CD4-positive, alpha-beta T cell treated with Interleukin-15 for 1 hour (primary cell): Measurements from ENCODE around the gene WNT5B.

Experiments used
- DNase-seq: peaks from one replicate; pipeline ENCODE4 v3.0.0-alpha.2; 2020

WNT5B gene

GRCh38 chr12:1656902-1657301 is 27.9 kb downstream of the WNT5B start:
- DNase-seq = no peak

DNA sequence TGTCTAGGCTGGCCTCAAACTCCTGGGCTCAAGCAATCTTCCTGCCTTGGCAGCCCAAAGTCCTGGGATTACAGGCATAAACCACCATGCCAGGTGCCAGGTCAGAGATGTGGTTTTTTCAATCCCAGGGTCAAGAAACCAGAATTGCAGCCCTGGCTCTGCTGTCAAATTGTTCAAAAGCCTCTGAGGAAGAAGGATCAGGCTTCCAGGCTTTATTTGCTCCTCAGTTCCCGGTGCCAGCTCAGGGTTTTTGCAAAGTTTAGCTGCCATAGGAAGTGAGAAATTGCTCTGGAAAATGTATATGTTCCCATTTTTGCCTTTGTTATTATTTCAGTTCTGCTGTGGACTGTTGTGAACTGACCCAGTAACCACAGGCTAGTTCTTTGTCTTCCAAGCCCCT is 28.7 kb downstream of the WNT5B start:
- DNase-seq = no peak

- peak; percentile 56 for DNase-seq
These were observed 31.5 kb downstream of the WNT5B start for GRCh38 chr12:1660304-1661187.

- DNase-seq = peak; percentile 91
These were observed 32.7 kb downstream of the WNT5B start for GRCh38 chr12:1661553-1662335.

GRCh38 chr12:1662761-1663439 is 33.9 kb downstream of the WNT5B start:
- peak; percentile 23 for DNase-seq

GRCh38 chr12:1663440-1664132 is 34.6 kb downstream of the WNT5B start:
- no peak for DNase-seq

GRCh38 chr12:1665366-1665765 is 36.3 kb downstream of the WNT5B start:
- DNase-seq = no peak

DNA sequence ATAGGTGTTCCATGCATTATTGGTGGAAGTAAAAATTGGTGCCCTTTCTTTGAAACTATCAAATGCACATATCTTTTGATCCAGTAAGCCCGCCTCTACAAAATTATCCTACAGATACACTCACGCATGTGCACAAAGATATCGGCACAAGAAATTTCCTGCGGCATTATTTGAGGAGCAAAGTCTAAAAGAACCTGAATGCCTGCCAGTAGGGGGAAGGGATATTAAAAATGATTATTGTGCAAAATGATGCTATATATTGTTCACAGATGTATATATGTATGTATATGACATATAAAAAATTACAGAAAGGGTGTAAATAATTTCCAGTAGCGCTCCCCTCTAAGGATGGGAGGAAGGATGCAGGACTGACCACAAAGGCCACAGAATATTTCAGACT is 37.2 kb downstream of the WNT5B start:
- DNase-seq = no peak

DNA sequence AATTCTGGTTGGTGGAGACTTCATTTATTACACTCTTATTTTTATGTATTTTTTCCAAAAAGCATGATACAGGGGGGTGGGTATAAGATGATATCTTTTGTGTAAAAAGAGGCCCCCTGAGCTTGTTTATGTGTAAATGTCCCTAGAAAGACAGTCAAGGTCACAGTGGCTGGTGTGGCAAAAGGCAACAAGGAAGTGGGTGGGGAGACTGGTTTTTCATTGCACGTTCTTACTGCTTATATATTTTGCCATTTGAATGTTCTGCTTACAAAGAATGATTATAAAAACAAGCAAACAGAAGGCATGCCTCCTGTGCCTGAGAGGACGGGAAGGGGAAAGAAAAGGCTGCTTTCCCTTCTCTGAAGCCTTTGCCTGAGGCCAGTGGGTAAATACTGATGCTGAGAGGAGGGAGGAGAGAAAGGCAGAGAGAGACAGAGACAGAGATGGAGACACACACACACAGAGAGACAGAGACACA is 37.7 kb downstream of the WNT5B start:
- DNase-seq = no peak

DNA sequence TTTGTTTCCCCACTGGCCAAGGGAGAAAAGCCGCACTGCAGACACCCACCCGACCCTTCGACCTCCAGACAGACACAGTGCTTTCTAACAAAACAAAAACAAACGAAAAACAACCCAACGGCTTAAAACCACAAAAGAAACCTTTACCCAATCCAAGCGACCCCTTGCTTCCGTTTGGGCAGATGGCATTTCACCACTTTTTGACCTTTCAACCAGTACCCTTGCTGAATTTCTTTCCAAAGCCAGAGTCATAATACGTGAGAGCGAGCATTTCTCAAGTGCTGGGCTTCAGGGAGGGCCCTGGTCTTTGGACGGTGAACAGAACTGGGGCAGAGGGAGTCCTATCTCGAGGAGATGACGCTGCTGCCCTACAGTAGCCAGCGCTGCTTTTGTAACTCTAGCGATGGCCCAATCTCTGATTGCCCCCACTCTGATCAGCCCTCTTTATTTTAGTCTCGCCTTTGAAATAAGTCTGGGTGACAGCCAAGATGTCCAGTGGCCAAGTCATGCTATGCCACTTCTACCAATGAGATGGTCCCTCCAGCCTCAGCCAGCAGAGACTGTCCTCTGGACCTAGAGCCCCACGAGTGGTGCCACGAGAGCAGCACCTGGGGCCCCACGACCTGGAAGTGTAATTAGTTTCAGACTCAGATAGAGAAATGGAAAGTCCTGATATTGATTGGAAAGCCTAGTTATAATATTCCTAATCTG is 40.0 kb downstream of the WNT5B start:
- DNase-seq = peak; percentile 22

GRCh38 chr12:1670358-1671268 is 41.6 kb downstream of the WNT5B start:
- no peak for DNase-seq

- DNase-seq = no peak
These were observed 47.0 kb downstream of the WNT5B start for GRCh38 chr12:1676043-1676442.

- no peak for DNase-seq
These were observed 51.9 kb downstream of the WNT5B start for GRCh38 chr12:1680804-1681492.

DNA sequence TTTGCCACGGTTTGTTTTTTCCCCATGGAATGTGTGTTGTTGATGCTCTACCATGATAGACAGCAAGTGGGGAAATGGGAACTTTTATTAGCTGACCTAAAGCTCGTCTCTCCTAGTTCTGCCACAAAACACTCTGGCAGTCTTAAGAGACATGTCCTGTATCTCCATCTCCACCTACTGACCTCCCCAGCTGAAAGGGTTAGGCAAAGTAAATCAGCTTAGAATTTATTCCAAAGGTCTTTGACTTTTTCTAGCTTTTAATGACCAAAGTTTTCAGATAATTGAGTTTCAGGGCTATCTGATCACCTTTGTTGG is 52.4 kb downstream of the WNT5B start:
- DNase-seq = no peak

- DNase-seq = no peak
These were observed 59.2 kb downstream of the WNT5B start for GRCh38 chr12:1688086-1688710.

DNA sequence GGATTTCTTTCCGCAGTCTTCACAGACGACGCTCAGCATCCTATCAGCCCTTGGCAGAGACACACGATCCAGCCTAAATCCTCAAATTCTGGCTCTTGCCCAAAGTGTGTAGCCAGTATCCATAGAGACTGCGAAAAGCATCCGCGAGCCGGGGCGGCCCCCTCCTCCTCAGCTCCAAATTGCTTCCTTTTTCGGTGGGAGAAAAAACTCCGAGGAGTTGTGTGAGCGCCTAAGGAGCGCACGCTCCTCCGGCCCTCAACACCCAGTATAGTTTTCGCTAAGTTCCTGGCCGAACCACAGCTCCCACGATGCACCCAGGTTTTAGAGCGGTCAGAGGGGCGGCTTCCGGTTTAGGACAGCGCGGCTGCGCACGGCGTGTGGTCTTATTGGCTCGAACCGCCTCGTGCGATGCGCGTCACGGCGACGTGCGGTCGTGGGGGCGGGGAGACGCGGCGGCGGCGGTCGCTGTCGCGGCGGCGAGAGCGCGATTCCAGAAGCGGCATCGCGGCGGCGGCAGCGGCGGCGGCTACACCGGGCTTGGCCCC is 61.6 kb downstream of the WNT5B start, which contains the start of gene ADIPOR2:
ADIPOR2 (plus strand) TSS at position 493 of the 545 bp plus-strand sequence. CDS start 63,274 bp downstream, outside the sequence.
- DNase-seq = peak; percentile 95

GRCh38 chr12:1691123-1692007 is 62.3 kb downstream of the WNT5B start:
- DNase-seq = peak; percentile 21

- DNase-seq = no peak
These were observed 63.2 kb downstream of the WNT5B start for GRCh38 chr12:1692226-1692625.
